SK-N-SH (cell line): ENCODE results near the gene CDC123.
"Not testable (repeated sequence)": the region's sequence is repeated elsewhere in the genome, so short reads cannot be mapped to it uniquely, and the experiment has no call there.

ENCODE experiments used
- GABPA ChIP-seq: IDR thresholded peaks from 2 replicates; pipeline ENCODE4 v1.4.0; 2012; ENCODE audit warnings: low read depth, mild to moderate bottlenecking
- JUND ChIP-seq: IDR thresholded peaks from 2 replicates; pipeline ENCODE4 v1.4.0; 2012
- MEF2A ChIP-seq: IDR thresholded peaks from 2 replicates; pipeline ENCODE4 v1.4.0; 2012; ENCODE audit warnings: low read depth, borderline replicate concordance
- NFIC ChIP-seq: IDR thresholded peaks from 2 replicates; pipeline ENCODE4 v1.4.0; 2012; ENCODE audit warnings: borderline replicate concordance
- POLR2AphosphoS5 ChIP-seq: IDR thresholded peaks from 2 replicates; pipeline ENCODE4 v1.6.1; 2012; ENCODE audit warnings: low read depth, low read length
- RAD21 ChIP-seq: IDR thresholded peaks from 2 replicates; pipeline ENCODE4 v1.6.1; 2012; ENCODE audit warnings: mild to moderate bottlenecking, low read length
- RFX5 ChIP-seq: IDR thresholded peaks from 2 replicates; pipeline ENCODE4 v1.6.1; 2012; ENCODE audit warnings: mild to moderate bottlenecking, improper control_type of control experiment, low read length
- TAF1 ChIP-seq: IDR thresholded peaks from 2 replicates; pipeline ENCODE4 v1.6.1; 2012; ENCODE audit warnings: low read depth, mild to moderate bottlenecking, low read length, moderate library complexity, borderline replicate concordance
- TEAD4 ChIP-seq: IDR thresholded peaks from 2 replicates; pipeline ENCODE4 v1.4.0; 2012; ENCODE audit warnings: mild to moderate bottlenecking, borderline replicate concordance; ENCODE audit not compliant: insufficient read depth
- TF ChIP-seq, protein P1 (sequence below): fragments of 200-600 bp; sonication (generic); IDR thresholded peaks from 2 replicates; pipeline ENCODE4 v1.6.1; 2017; ENCODE audit warnings: antibody characterized with exemption, mild to moderate bottlenecking, moderate library complexity
- TF ChIP-seq, protein P2 (sequence below): fragments of 150-350 bp; IDR thresholded peaks from 2 replicates; pipeline ENCODE4 v1.6.1; 2016; ENCODE audit warnings: mild to moderate bottlenecking, low read depth, low read length

DNA sequence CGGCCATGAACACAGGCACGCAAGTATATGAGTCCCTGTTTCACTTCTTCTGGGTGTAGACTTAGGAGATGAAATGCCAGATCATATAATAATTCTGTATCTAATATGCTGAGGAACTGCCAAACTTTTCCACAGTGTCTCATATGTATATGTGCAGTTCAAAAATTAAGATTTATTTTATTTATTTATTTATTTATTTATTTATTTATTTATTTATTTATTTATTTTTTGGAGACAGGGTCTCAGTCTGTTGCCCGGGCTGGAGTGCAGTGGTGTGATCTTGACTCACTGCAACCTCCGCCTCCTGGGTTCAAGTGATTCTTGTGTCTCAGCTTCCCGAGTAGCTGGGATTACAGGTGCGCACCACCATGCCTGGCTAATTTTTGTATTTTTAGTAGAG is 24.5 kb upstream of the CDC123 start:
- TF ChIP-seq, protein P1, sequence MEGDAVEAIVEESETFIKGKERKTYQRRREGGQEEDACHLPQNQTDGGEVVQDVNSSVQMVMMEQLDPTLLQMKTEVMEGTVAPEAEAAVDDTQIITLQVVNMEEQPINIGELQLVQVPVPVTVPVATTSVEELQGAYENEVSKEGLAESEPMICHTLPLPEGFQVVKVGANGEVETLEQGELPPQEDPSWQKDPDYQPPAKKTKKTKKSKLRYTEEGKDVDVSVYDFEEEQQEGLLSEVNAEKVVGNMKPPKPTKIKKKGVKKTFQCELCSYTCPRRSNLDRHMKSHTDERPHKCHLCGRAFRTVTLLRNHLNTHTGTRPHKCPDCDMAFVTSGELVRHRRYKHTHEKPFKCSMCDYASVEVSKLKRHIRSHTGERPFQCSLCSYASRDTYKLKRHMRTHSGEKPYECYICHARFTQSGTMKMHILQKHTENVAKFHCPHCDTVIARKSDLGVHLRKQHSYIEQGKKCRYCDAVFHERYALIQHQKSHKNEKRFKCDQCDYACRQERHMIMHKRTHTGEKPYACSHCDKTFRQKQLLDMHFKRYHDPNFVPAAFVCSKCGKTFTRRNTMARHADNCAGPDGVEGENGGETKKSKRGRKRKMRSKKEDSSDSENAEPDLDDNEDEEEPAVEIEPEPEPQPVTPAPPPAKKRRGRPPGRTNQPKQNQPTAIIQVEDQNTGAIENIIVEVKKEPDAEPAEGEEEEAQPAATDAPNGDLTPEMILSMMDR, result not testable (repeated sequence)
- not testable (repeated sequence) for TF ChIP-seq GABPA, RAD21, NFIC, JUND, MEF2A, POLR2AphosphoS5, TEAD4, RFX5, TAF1
- TF ChIP-seq, protein P2, sequence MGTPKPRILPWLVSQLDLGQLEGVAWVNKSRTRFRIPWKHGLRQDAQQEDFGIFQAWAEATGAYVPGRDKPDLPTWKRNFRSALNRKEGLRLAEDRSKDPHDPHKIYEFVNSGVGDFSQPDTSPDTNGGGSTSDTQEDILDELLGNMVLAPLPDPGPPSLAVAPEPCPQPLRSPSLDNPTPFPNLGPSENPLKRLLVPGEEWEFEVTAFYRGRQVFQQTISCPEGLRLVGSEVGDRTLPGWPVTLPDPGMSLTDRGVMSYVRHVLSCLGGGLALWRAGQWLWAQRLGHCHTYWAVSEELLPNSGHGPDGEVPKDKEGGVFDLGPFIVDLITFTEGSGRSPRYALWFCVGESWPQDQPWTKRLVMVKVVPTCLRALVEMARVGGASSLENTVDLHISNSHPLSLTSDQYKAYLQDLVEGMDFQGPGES, result not testable (repeated sequence)
